ENCODE measurements around the gene FOSB.

DNA sequence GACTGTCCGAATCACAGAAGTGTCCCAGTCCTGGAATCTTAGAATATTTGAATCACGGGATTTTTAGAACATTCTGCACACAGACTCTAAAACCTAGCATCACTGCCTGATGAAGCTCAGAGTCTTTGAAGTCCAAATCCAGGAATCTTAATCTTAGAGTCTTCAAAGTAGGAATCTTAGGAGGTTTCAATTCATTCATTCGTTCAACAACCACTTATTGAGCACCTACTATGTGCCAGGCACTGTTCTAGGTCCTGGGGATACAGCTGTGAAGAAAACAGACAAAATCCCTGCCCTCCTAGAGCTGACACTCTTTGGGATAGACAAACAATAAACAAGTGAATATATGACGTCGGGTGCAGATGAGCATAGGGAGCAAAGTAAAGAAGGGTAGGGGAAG is 27.4 kb downstream of the FOSB start:
- TF ChIP-seq POLR2A (IDR thresholded peaks at IDR 0.05) (no peak), CTCF (IDR thresholded peaks at IDR 0.05) (no peak)

Data from tibial nerve (tissue), 3 donors.